NT2/D1 (cell line): ENCODE measurements around the gene SAMD9.

Experiments used
- DNase-seq: peaks from one replicate; pipeline ENCODE4 v3.0.0-alpha.2; 2011; ENCODE audit warnings: low read depth, low spot score
- H3K27me3 ChIP-seq: 2 replicates; pipeline ENCODE4 v1.6.0; 2011; ENCODE audit warnings: mild to moderate bottlenecking; ENCODE audit not compliant: insufficient read length, insufficient read depth
- H3K36me3 ChIP-seq: 2 replicates; pipeline ENCODE4 v1.6.1; 2011; ENCODE audit warnings: mild to moderate bottlenecking, low read length, mixed read lengths; ENCODE audit not compliant: insufficient read depth, insufficient read length
- H3K4me1 ChIP-seq: 2 replicates; pipeline ENCODE4 v1.5.1; 2011; ENCODE audit not compliant: insufficient read depth, insufficient read length
- H3K4me3 ChIP-seq: 2 replicates; pipeline ENCODE4 v1.5.1; 2011; ENCODE audit warnings: low read depth; ENCODE audit not compliant: insufficient read length
- H3K9ac ChIP-seq: 2 replicates; pipeline ENCODE4 v1.6.0; 2011; ENCODE audit warnings: low read depth; ENCODE audit not compliant: insufficient read length
- H3K9me3 ChIP-seq: 2 replicates; pipeline ENCODE4 v1.5.1; 2011; ENCODE audit warnings: mild to moderate bottlenecking, low read length; ENCODE audit not compliant: insufficient read depth
- SUZ12 ChIP-seq: IDR thresholded peaks from 2 replicates; pipeline ENCODE4 v1.6.1; 2011; ENCODE audit not compliant: insufficient read length, insufficient read depth; ENCODE audit errors: extremely low read depth
- YY1 ChIP-seq: IDR thresholded peaks from 2 replicates; pipeline ENCODE4 v1.6.1; 2011; ENCODE audit not compliant: insufficient read length, insufficient read depth
- ZNF274 ChIP-seq: IDR thresholded peaks from 2 replicates; pipeline ENCODE4 v1.6.1; 2011; ENCODE audit warnings: mild to moderate bottlenecking, low read depth, low read length

Gene SAMD9

DNA sequence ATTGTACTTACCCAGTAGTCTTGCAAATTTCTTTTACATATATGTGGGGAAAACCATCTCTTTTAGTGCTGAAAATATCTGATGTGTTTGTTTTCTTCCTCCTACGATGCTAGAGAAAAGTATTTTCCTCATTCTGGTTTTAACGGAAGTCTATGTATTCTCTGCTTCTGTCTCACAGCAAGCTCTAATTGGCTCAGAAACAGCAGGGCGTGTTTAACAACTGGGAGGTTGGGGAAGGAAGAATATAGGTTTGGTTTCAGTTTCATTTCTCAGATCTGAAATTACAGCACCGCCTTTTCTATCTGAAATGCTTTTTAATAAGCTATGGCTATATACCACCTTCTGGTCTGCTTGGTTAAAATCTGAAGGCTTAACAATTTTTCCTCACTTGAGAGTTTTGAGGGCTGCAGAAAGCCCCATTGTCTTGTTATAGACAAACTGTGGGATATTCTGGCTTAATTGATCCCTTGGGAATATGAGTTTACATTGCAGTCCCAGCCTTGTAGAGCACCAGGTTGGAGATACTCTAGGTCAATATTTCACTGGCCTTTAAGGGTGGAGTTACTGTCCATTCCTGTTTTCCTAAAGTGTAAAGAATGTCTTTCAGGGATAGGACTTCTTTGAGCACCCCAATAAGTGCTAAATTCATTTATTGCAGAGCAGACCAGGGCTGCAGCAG, at the start of gene SAMD9:
SAMD9 (minus strand) TSS at position 128 of the 679 bp plus-strand sequence. CDS start 11,882 bp downstream, outside the sequence.
- TF ChIP-seq YY1 (no peak), SUZ12 (no peak)
- Histone ChIP-seq H3K9ac (no peak within 1 kb of the TSS), H3K27me3 (no peaks in the 10 kb centered on the region), H3K36me3 (no peaks in the 10 kb centered on the region), H3K9me3 (no peaks in the 10 kb centered on the region), H3K4me1 (no peaks in the 10 kb centered on the region), H3K4me3 (no peak within 1 kb of the TSS)
- DNase-seq, result no peak

DNA sequence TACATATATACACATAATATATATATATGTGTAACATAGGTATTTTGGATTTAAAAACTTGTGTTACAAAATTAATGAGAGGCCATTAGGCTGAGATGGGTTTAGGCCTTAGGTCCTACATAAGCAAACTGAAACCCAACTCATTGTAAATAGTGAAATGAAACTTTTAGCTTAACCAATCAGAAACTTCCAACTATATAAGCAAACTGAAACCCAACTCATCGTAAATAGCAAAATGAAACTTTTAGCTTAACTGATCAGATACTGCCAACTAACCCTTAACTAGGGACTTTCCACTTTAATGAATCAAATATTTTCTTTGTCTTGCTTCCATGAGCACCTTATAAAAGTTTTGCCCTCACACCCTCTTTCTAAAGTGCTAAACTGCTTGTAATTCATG, 47.7 kb upstream of the SAMD9 start:
- no peak for DNase-seq
- Histone ChIP-seq H3K4me1 (no peaks in the 10 kb centered on the region), H3K27me3 (no peaks in the 10 kb centered on the region), H3K9ac (no peak overlapping the region), H3K4me3 (no peak overlapping the region), H3K36me3 (no peaks in the 10 kb centered on the region), H3K9me3 (peaks cover 10% of the 10 kb centered on the region; the same call in 1 of the 2 replicates)
- TF ChIP-seq ZNF274, result no peak
- TF ChIP-seq SUZ12, result no peak
- no peak for TF ChIP-seq YY1

DNA sequence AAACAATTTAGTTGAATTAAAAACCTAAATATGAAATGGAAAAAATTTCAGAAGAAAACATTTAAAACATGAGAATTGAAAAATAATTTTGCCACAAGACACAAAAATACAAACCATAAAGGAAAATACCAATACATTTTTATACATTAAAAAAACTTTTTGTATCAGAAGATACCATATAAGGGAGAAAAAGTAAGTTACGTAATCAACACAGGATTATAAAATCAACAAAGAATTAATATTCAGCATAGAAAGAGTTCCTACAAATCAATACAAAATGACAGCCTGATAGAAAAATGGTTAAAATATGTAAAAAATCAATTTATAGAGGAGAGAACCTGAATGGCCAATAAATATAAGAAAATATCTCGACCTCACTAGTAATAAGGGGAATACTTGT, 47.0 kb upstream of the SAMD9 start:
- Histone ChIP-seq H3K9ac (no peak overlapping the region), H3K4me1 (no peaks in the 10 kb centered on the region), H3K9me3 (peaks cover 10% of the 10 kb centered on the region; the same call in 1 of the 2 replicates), H3K27me3 (no peaks in the 10 kb centered on the region), H3K36me3 (no peaks in the 10 kb centered on the region), H3K4me3 (no peak overlapping the region)
- no peak for TF ChIP-seq YY1
- no peak for TF ChIP-seq SUZ12
- no peak for TF ChIP-seq ZNF274
- no peak for DNase-seq

DNA sequence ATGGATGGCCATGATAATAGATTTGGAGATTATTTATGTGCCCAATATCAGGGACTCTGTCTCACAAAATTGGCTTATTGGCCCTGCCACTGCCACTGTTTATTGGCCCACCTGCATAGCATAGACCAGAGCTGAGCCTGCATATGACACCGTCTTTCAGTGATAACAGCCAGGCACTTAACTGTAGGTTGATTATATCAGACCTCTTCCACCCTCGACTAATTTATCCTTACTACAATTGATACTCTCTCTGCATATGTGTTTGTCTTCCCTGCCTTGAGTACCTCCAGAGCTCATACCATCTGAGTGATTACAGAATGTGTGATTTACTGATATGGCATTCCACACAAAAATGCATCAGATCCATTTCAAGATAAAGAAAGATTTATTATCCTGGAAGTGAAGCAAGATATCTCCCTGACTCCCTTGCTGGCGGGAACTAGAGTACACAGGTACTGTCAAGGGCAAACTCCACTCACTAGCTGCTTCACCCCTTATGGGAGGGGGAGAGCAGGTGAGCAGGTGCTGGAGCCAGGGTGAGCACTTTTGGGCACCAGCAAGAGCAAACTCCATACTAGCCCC, 43.5 kb upstream of the SAMD9 start:
- DNase-seq, result no peak

DNA sequence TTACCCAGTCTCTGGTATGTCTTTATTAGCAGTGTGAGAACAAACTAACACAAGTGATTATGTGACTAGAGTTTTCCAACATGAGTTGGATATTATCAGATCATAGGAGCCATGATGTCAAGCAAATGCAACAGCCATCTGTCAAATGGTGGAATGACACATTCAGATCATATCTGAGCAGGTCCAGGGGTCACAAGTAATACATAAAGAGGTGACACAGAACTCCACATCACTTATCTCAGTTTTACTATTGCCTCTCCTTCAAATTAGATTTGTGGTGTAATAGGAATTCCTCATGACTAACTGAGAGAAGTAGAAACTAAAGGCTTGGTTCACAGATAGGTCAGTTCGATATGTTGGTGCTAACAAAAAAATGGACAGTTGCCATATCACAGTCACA, 42.6 kb upstream of the SAMD9 start:
- TF ChIP-seq ZNF274, result no peak
- Histone ChIP-seq H3K27me3 (no peaks in the 10 kb centered on the region), H3K4me1 (no peaks in the 10 kb centered on the region), H3K36me3 (no peaks in the 10 kb centered on the region), H3K4me3 (no peak overlapping the region), H3K9me3 (peaks cover 10% of the 10 kb centered on the region; the same call in 1 of the 2 replicates), H3K9ac (no peak overlapping the region)
- DNase-seq, result no peak

More for the DNA sequence above, 43.5 kb upstream of the SAMD9 start:
- TF ChIP-seq ZNF274 (no peak), SUZ12 (no peak), YY1 (no peak)
- Histone ChIP-seq H3K27me3 (no peaks in the 10 kb centered on the region), H3K36me3 (no peaks in the 10 kb centered on the region), H3K9me3 (peaks cover 10% of the 10 kb centered on the region; the same call in 1 of the 2 replicates), H3K4me3 (no peak overlapping the region), H3K4me1 (no peaks in the 10 kb centered on the region), H3K9ac (no peak overlapping the region)

DNA sequence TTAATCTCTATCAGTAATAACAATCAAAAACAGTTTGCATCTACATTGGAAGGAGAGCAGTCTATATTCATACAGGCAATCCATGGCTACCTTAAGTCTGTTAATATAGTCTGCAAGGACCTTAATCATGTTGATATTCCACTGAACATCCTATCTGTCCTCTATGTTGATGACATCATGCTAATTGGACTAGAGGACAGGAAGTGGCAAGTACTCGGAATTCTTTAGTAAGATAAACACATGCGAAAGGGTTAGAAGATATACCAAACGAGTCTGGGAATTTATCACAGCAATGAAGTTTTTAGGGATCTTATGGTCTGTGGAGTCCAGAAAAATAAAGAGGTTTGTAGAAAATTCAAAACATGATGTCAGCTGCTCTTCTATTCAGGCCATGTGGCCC, 41.7 kb upstream of the SAMD9 start:
- Histone ChIP-seq H3K4me1 (no peaks in the 10 kb centered on the region), H3K4me3 (no peak overlapping the region), H3K36me3 (no peaks in the 10 kb centered on the region), H3K9me3 (peaks cover 10% of the 10 kb centered on the region; the same call in 1 of the 2 replicates), H3K27me3 (no peaks in the 10 kb centered on the region), H3K9ac (no peak overlapping the region)
- TF ChIP-seq ZNF274 (no peak), SUZ12 (no peak), YY1 (no peak)
- DNase-seq, result no peak

DNA sequence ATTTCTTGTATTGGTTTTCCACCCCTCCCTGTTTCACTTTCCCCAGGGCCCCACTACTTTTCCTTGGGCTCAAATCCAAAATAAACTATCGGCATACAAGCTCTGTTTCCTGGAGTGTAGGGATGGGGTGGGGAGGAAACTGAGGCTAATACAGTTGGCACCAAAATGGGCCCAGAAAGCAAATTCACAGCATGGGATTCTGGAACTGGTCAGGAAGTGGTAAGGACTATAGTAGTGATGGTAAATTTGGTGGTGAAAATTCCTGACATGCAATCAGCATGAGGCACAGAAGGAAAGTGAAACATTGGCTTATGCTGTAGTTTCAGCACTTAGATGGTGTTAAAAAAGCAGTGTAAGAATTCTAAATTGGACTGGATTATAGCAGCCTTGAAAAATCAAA, 39.1 kb upstream of the SAMD9 start:
- no peak for TF ChIP-seq YY1
- no peak for TF ChIP-seq SUZ12
- TF ChIP-seq ZNF274, result no peak
- DNase-seq, result no peak
- H3K4me3 ChIP-seq, result no peak overlapping the region

More for the DNA sequence above, 39.1 kb upstream of the SAMD9 start:
- Histone ChIP-seq H3K27me3 (no peaks in the 10 kb centered on the region), H3K9ac (no peak overlapping the region), H3K9me3 (0 out of 2 replicates have a peak, but pooled peaks cover 3% of the 10 kb centered on the region), H3K4me1 (no peaks in the 10 kb centered on the region), H3K36me3 (no peaks in the 10 kb centered on the region)
